GM06990 (cell line): ENCODE results near the gene SPHK2.

Experiments
- DNase-seq: peaks from one replicate; pipeline ENCODE4 v3.0.0-alpha.2; 2011; ENCODE audit not compliant: insufficient read length; ENCODE audit errors: extremely low read depth
- H3K27me3 ChIP-seq: replicated peaks from 2 replicates; pipeline ENCODE4 v1.6.0; 2011; ENCODE audit warnings: low read length; ENCODE audit not compliant: control insufficient read depth, insufficient read depth
- H3K36me3 ChIP-seq: 2 replicates; pipeline ENCODE4 v1.5.1; 2011; ENCODE audit warnings: low read length; ENCODE audit not compliant: control insufficient read depth, insufficient read depth
- H3K4me3 ChIP-seq: replicated peaks from 2 replicates; pipeline ENCODE4 v1.5.1; 2011; ENCODE audit warnings: low read depth, mild to moderate bottlenecking, control low read depth, low read length
- TF ChIP-seq, protein P1 (sequence below): IDR thresholded peaks from 2 replicates; pipeline ENCODE4 v1.5.1; 2011; ENCODE audit warnings: low read length, control low read depth, mild to moderate bottlenecking, inconsistent platforms; ENCODE audit not compliant: insufficient read depth, poor library complexity, severe bottlenecking

SPHK2 gene

DNA sequence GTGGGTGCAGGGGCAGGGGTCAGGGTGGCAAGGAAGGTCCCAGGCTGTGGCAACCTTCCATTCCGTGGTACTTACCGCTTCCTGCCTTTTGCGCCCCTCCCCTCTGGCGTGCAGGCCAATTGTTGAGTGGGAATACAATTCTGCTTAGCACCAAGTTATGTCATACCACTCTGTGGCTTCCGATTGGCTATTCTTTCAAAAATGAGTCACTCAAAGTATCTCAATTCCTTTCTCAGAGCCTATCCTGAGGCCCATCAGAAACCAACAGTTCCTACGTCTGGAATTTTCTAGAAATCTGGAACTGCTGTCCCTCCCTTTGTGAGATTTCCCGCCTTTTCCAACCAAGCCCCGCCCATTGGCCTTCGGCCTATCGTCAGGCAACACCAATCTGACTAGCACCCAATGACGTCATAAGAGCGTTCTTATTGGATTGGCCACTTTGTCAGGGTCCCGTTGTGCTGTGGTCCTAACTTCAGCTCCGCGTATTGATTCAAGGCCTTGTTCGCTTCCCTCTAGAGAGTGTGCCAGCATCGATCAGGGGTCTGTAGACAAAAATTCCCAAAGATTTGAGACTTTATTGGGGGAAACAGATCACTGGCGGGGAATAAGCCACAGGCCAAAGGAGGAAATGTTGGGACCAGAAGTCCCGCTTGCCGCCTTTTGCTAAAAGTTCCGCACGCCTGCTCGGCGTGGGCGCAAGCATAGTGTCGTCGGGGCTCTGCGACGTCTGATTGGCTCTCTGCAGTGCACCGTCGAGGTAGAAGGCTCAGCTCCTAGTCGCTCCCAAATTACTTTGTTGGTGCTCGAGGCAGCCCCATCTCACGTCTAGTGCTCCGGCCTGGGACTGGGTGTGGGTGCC, 41.8 kb downstream of the SPHK2 start:
- peak; percentile 83 for DNase-seq
- Histone ChIP-seq H3K27me3 (no peaks in the 10 kb centered on the region), H3K36me3 (no peaks in the 10 kb centered on the region), H3K4me3 (no peak overlapping the region)
- TF ChIP-seq, protein P1, sequence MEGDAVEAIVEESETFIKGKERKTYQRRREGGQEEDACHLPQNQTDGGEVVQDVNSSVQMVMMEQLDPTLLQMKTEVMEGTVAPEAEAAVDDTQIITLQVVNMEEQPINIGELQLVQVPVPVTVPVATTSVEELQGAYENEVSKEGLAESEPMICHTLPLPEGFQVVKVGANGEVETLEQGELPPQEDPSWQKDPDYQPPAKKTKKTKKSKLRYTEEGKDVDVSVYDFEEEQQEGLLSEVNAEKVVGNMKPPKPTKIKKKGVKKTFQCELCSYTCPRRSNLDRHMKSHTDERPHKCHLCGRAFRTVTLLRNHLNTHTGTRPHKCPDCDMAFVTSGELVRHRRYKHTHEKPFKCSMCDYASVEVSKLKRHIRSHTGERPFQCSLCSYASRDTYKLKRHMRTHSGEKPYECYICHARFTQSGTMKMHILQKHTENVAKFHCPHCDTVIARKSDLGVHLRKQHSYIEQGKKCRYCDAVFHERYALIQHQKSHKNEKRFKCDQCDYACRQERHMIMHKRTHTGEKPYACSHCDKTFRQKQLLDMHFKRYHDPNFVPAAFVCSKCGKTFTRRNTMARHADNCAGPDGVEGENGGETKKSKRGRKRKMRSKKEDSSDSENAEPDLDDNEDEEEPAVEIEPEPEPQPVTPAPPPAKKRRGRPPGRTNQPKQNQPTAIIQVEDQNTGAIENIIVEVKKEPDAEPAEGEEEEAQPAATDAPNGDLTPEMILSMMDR = no peak

DNA sequence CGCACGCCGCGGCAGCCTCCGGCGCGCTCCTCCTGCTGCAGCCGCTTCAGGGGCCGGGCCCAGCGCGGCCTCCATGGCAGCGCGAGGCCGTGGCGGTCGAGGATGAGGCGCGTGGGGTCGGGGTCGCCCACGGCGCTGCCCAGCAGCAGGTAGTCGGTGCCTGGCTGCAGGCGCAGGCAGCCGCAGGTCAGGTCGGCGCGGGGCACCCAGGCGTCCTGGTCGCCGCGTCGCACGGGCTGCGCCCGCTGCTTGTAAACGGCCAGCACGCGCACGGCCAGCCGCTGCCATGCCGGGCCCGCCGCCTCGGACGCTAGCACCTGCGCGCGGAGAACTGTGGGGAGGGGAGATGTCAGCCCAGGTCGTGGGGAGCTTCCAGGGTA, 42.4 kb downstream of the SPHK2 start:
- TF ChIP-seq, protein P1 = no peak
- no peak for DNase-seq
- Histone ChIP-seq H3K27me3 (no peaks in the 10 kb centered on the region), H3K36me3 (no peaks in the 10 kb centered on the region), H3K4me3 (no peak overlapping the region)

DNA sequence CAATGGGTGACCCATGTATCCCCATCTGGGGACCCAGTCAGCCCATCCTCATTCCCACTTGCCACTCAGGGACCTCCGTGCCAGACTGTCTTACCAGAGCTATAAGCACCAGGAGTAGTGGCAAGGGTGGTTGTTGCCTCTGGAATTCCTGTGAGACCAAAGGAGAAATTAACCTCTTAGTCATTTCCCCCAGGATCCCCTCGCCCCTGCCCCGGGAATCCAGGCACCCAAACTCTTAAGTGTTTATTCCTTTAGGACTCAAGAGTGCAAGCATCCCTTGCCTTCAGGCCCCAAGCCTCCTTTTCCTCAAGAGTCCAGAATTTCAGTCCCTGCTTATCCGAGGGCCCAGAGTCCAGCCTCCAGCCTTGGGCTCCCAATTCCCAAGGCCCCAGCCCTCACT, 44.4 kb downstream of the SPHK2 start:
- DNase-seq = no peak
- no peaks in the 10 kb centered on the region for H3K27me3 ChIP-seq
- no peaks in the 10 kb centered on the region for H3K36me3 ChIP-seq
- TF ChIP-seq, protein P1 = no peak
- H3K4me3 ChIP-seq = no peak overlapping the region

DNA sequence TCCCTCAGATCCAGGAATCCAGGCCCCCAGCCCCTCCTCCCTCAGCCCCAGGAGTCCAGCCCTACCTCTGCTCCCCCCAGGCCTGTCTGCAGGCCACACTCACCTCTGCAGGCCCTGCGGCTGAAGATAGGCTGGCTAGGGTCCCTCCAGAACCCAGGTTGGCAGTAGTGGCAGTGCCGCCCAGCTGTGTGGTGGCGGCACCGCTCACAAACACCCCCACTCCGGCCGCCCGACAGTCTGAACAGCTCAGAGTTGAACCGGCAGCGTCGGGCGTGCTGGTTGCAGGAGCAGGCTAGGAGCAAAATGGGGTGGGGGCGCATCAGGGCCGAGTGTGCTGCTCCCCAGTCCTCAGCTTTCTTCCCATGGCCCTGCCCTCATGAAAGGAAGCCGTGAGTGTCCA, 45.2 kb downstream of the SPHK2 start:
- DNase-seq = no peak
- H3K36me3 ChIP-seq = no peaks in the 10 kb centered on the region
- TF ChIP-seq, protein P1 = no peak
- H3K4me3 ChIP-seq = no peak overlapping the region
- H3K27me3 ChIP-seq = no peaks in the 10 kb centered on the region

DNA sequence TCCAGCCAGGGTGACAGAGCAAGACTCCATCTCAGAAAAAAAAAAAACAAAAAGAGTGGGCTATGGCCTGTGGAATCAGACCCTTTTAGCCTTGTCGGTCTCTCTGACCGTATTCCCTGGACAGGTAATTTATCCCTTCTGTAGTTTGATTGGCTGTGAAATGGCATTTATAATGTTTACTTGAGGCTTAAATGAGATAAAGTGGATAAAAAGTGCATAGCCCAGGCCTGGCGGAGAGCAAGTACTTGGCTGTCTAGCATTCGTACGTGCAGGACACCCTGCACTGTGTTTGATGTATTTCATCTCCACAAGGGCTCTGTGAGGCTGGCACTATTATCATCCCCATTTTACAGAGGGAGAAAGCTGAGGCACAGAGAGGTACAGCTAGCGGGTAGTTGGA, 46.5 kb downstream of the SPHK2 start:
- DNase-seq = no peak
- no peak overlapping the region for H3K4me3 ChIP-seq
- H3K36me3 ChIP-seq = no peaks in the 10 kb centered on the region
- TF ChIP-seq, protein P1 = no peak
- H3K27me3 ChIP-seq = no peaks in the 10 kb centered on the region
